SK-N-SH (cell line): Measurements from ENCODE around the gene ADD3. TPM values are rescaled to one million over a fixed set of nuclear protein-coding genes. Genes with fewer than 3 reads are reported as not detected.

Experiments
- CTCF ChIA-PET: fragments of 300-600, 350-600 bp; formaldehyde crosslinking; extraction: SDS; loops from one replicate; lab custom pipeline; 2021; lab: Yijun Ruan, JAX
- POLR2A ChIA-PET: fragments of 350-600 bp; sonication (Branson Sonifier 250); formaldehyde crosslinking; extraction: SDS; loops from one replicate; lab custom pipeline; 2020; ENCODE audit warnings: antibody characterized with exemption, inconsistent platforms; lab: Yijun Ruan, JAX
- DNase-seq: peaks from one replicate; pipeline ENCODE4 v3.0.0; 2012
- H2AFZ ChIP-seq: fragments of 200-600 bp; sonication (generic); 2 replicates; pipeline ENCODE4 v1.8.1; 2016; ENCODE audit warnings: antibody characterized with exemption, mild to moderate bottlenecking, low read depth
- H3F3A ChIP-seq: fragments of 200-600 bp; sonication (generic); replicated peaks from 2 replicates; pipeline ENCODE3; 2016; ENCODE audit warnings: antibody characterized with exemption, mild to moderate bottlenecking; ENCODE audit not compliant: insufficient read depth
- H3K27ac ChIP-seq, 2 experiments: fragments of 200-500 bp in 1 of 2; fragments of 200-600 bp in 1 of 2; sonication (Bioruptor generic) in 1 of 2; sonication (generic), shearing (Covaris generic) in 1 of 2; 2 replicates each; pipeline versions ENCODE4 v1.5.1 to v1.6.1; 2014 to 2016; ENCODE audit warnings: low read depth in 2 of 2, inconsistent platforms in 1 of 2, low read length in 1 of 2, mild to moderate bottlenecking in 1 of 2, mixed read lengths in 1 of 2
- H3K27me3 ChIP-seq: fragments of 200-600 bp; sonication (generic), shearing (Covaris generic); 2 replicates; pipeline ENCODE4 v1.6.1; 2016; ENCODE audit warnings: mixed run types; ENCODE audit not compliant: insufficient read depth
- H3K36me3 ChIP-seq, 2 experiments: fragments of 200-500 bp in 1 of 2; fragments of 200-600 bp in 1 of 2; sonication (Bioruptor generic) in 1 of 2; sonication (generic) in 1 of 2; replicated peaks in 1 of 2; 2 replicates each; pipeline versions ENCODE3 to v1.5.1; 2014 to 2016; ENCODE audit warnings: low read length in 1 of 2, mild to moderate bottlenecking in 1 of 2; ENCODE audit not compliant: insufficient read depth in 2 of 2, control insufficient read depth in 1 of 2
- H3K4me1 ChIP-seq, 2 experiments: fragments of 200-500 bp in 1 of 2; fragments of 200-600 bp in 1 of 2; sonication (Bioruptor generic) in 1 of 2; sonication (generic), shearing (Covaris generic) in 1 of 2; 2 replicates each; pipeline versions ENCODE4 v1.5.1 to v1.6.1; 2014 to 2016; ENCODE audit warnings: low read depth in 1 of 2, low read length in 1 of 2, mixed run types in 1 of 2; ENCODE audit not compliant: insufficient read depth in 2 of 2, control insufficient read depth in 1 of 2
- H3K4me2 ChIP-seq: fragments of 200-600 bp; sonication (generic), shearing (Covaris generic); 2 replicates; pipeline ENCODE4 v1.6.1; 2017; ENCODE audit warnings: mixed run types
- H3K4me3 ChIP-seq, 2 experiments: fragments of 200-500 bp in 1 of 2; fragments of 200-600 bp in 1 of 2; sonication (Bioruptor generic) in 1 of 2; sonication (generic), shearing (Covaris generic) in 1 of 2; 2 replicates each; pipeline versions ENCODE4 v1.5.1 to v1.8.1; 2014 to 2016; ENCODE audit warnings: low read depth in 2 of 2, inconsistent platforms in 1 of 2, low read length in 1 of 2, mild to moderate bottlenecking in 1 of 2, mixed read lengths in 1 of 2, moderate library complexity in 1 of 2
- H3K79me2 ChIP-seq: fragments of 200-600 bp; sonication (generic); 2 replicates; pipeline ENCODE4 v1.8.1; 2017; ENCODE audit warnings: mild to moderate bottlenecking; ENCODE audit not compliant: insufficient read depth
- H3K9ac ChIP-seq: fragments of 200-600 bp; sonication (generic); 2 replicates; pipeline ENCODE4 v1.6.1; 2017; ENCODE audit warnings: mixed run types
- H3K9me2 ChIP-seq: fragments of 200-600 bp; sonication (generic); 2 replicates; pipeline ENCODE4 v1.6.1; 2017; ENCODE audit warnings: mixed run types
- H3K9me3 ChIP-seq: fragments of 200-600 bp; sonication (generic); 2 replicates; pipeline ENCODE4 v1.6.1; 2017; ENCODE audit warnings: mixed run types, mild to moderate bottlenecking, moderate library complexity
- H4K20me1 ChIP-seq: fragments of 200-600 bp; sonication (generic); 2 replicates; pipeline ENCODE4 v1.6.1; 2017; ENCODE audit warnings: mild to moderate bottlenecking, mixed run types; ENCODE audit not compliant: insufficient read depth
- CHD2 ChIP-seq: fragments of 150-350 bp; IDR thresholded peaks from 2 replicates; pipeline ENCODE4 v1.6.1; 2018; ENCODE audit warnings: low read length; ENCODE audit not compliant: partially characterized antibody
- EZH2phosphoT487 ChIP-seq: fragments of 200-600 bp; sonication (generic); IDR thresholded peaks from 2 replicates; pipeline ENCODE4 v1.6.1; 2017; ENCODE audit warnings: low read depth, mixed run types, mild to moderate bottlenecking, antibody characterized with exemption, moderate library complexity, borderline replicate concordance
- FOSL2 ChIP-seq: IDR thresholded peaks from 2 replicates; pipeline ENCODE4 v1.4.0; 2012; ENCODE audit warnings: low read depth, mild to moderate bottlenecking, moderate library complexity, borderline replicate concordance
- FOXJ3 ChIP-seq: sonication (generic); formaldehyde crosslinking; IDR thresholded peaks from 2 replicates; pipeline ENCODE4 v1.5.1; 2020; ENCODE audit warnings: mild to moderate bottlenecking, missing genetic modification reagents
- FOXM1 ChIP-seq: IDR thresholded peaks from 2 replicates; pipeline ENCODE4 v1.4.0; 2012; ENCODE audit warnings: low read depth, mild to moderate bottlenecking
- GABPA ChIP-seq: IDR thresholded peaks from 2 replicates; pipeline ENCODE4 v1.4.0; 2012; ENCODE audit warnings: low read depth, mild to moderate bottlenecking
- GATA2 ChIP-seq: sonication (generic); formaldehyde crosslinking; IDR thresholded peaks from 2 replicates; pipeline ENCODE4 v1.5.0; 2020; ENCODE audit warnings: mild to moderate bottlenecking, missing genetic modification reagents
- JUND ChIP-seq: IDR thresholded peaks from 2 replicates; pipeline ENCODE4 v1.4.0; 2012
- MEF2A ChIP-seq: IDR thresholded peaks from 2 replicates; pipeline ENCODE4 v1.4.0; 2012; ENCODE audit warnings: low read depth, borderline replicate concordance
- NFIC ChIP-seq: IDR thresholded peaks from 2 replicates; pipeline ENCODE4 v1.4.0; 2012; ENCODE audit warnings: borderline replicate concordance
- NRF1 ChIP-seq: IDR thresholded peaks from 2 replicates; pipeline ENCODE4 v1.6.1; 2012; ENCODE audit warnings: low read depth, mild to moderate bottlenecking, low read length
- POLR2AphosphoS5 ChIP-seq: IDR thresholded peaks from 2 replicates; pipeline ENCODE4 v1.6.1; 2012; ENCODE audit warnings: low read depth, low read length
- RAD21 ChIP-seq: IDR thresholded peaks from 2 replicates; pipeline ENCODE4 v1.6.1; 2012; ENCODE audit warnings: mild to moderate bottlenecking, low read length
- RCOR1 ChIP-seq: fragments of 150-350 bp; IDR thresholded peaks from 2 replicates; pipeline ENCODE4 v1.6.1; 2017; ENCODE audit warnings: antibody characterized with exemption, low read length
- REST ChIP-seq: IDR thresholded peaks from 2 replicates; pipeline ENCODE4 v1.6.1; 2012; ENCODE audit warnings: mild to moderate bottlenecking, low read depth, low read length, moderate library complexity
- RFX5 ChIP-seq: IDR thresholded peaks from 2 replicates; pipeline ENCODE4 v1.6.1; 2012; ENCODE audit warnings: mild to moderate bottlenecking, improper control_type of control experiment, low read length
- RXRA ChIP-seq: IDR thresholded peaks from 2 replicates; pipeline ENCODE4 v1.4.0; 2012; ENCODE audit warnings: low read depth, mild to moderate bottlenecking, borderline replicate concordance
- SIN3A ChIP-seq: IDR thresholded peaks from 2 replicates; pipeline ENCODE4 v1.6.1; 2012; ENCODE audit warnings: low read depth, mild to moderate bottlenecking, low read length, moderate library complexity, borderline replicate concordance
- TCF12 ChIP-seq: IDR thresholded peaks from 2 replicates; pipeline ENCODE4 v1.4.0; 2012
- TEAD4 ChIP-seq: IDR thresholded peaks from 2 replicates; pipeline ENCODE4 v1.4.0; 2012; ENCODE audit warnings: mild to moderate bottlenecking, borderline replicate concordance; ENCODE audit not compliant: insufficient read depth
- USF1 ChIP-seq: IDR thresholded peaks from 2 replicates; pipeline ENCODE4 v1.4.0; 2012; ENCODE audit warnings: low read depth, borderline replicate concordance
- YY1 ChIP-seq: IDR thresholded peaks from 2 replicates; pipeline ENCODE4 v1.4.0; 2012; ENCODE audit warnings: low read depth, mild to moderate bottlenecking
- WGBS: methylation state at CpG from one replicate; pipeline ENCODE4 v1.1.6; 2017; ENCODE audit warnings: low lambda C conversion rate; 5-methylcytosine and 5-hydroxymethylcytosine counted together
- polyA plus RNA-seq, 3 experiments: library from polyadenylated mRNA; depleted of rRNA; stranded (reverse); fragments of >200 nt; gene quantifications; 2 replicates each; pipeline ENCODE4 v1.2.3, GENCODE V29; 2012
- TF ChIP-seq, protein P1 (sequence below): IDR thresholded peaks from 2 replicates; pipeline ENCODE4; 2012
- TF ChIP-seq, protein P2 (sequence below): IDR thresholded peaks from 2 replicates; pipeline ENCODE4 v1.4.0; 2012; ENCODE audit warnings: low read depth
- TF ChIP-seq, protein P3 (sequence below): fragments of 150-350 bp; IDR thresholded peaks from 2 replicates; pipeline ENCODE4 v1.6.1; 2016; ENCODE audit warnings: mild to moderate bottlenecking, low read depth, low read length

ADD3 gene
- polyA plus RNA-seq, 1 of the 3 experiments (the other 2 are of a cell fraction), result 27.6 TPM

DNA sequence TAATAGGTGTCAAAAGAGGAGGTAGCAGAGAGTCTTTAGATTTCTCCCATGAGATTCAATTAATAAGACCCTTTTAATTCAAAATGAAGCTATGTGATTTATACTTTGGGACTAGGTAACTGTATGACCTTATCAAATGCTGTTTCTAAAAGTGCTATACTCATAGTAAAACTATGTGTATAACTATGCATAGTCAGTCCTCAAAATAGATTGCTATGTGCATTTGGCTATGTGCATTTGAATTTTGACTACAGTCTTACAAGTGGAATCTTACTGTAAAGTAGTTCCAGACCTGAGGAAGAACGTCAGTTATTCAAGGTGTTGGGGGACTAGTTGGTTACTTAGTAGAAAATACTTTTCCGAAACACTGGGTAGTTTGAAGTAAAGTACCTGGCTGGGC is 36.9 kb downstream of the ADD3 start:
- 92% methylated on average over 2 of the region's 2 CpGs for WGBS
- H3K27me3 ChIP-seq, result no peaks in the 10 kb centered on the region
- ChIA-PET CTCF (interaction anchor here (1.2 to 3.1 kb wide), 3 partner anchors 10 to 161 kb away, joined by 3 to 11 read pairs (median 3); no protein-coding TSS in a partner anchor), POLR2A (no interaction called here)
- no peak overlapping the region for H3K4me2 ChIP-seq
- H3K79me2 ChIP-seq, result peaks cover 47% of the 10 kb centered on the region
- H4K20me1 ChIP-seq, result no peaks in the 10 kb centered on the region
- TF ChIP-seq RCOR1, result no peak
- no peak for TF ChIP-seq TEAD4
- no peak for TF ChIP-seq NRF1
- TF ChIP-seq GATA2 (CRISPR knock-in tag), result no peak
- no peak for TF ChIP-seq JUND
- TF ChIP-seq, protein P1, sequence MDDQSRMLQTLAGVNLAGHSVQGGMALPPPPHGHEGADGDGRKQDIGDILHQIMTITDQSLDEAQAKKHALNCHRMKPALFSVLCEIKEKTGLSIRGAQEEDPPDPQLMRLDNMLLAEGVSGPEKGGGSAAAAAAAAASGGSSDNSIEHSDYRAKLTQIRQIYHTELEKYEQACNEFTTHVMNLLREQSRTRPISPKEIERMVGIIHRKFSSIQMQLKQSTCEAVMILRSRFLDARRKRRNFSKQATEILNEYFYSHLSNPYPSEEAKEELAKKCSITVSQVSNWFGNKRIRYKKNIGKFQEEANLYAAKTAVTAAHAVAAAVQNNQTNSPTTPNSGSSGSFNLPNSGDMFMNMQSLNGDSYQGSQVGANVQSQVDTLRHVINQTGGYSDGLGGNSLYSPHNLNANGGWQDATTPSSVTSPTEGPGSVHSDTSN, result no peak
- TF ChIP-seq RAD21, result no peak
- TF ChIP-seq YY1, result no peak
- no peak for TF ChIP-seq TCF12
- TF ChIP-seq, protein P2, sequence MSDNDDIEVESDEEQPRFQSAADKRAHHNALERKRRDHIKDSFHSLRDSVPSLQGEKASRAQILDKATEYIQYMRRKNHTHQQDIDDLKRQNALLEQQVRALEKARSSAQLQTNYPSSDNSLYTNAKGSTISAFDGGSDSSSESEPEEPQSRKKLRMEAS, result no peak
- TF ChIP-seq NFIC, result no peak
- no peak for TF ChIP-seq FOXM1
- TF ChIP-seq FOSL2, result no peak
- TF ChIP-seq USF1, result no peak
- no peak for TF ChIP-seq RFX5
- no peak for TF ChIP-seq MEF2A
- H2AFZ ChIP-seq, result no peak overlapping the region
- no peak overlapping the region for H3K4me3 ChIP-seq
- H3K36me3 ChIP-seq, result peaks cover 0 to 14% of the 10 kb centered on the region in 2 experiments
- H3K27ac ChIP-seq, result no peak overlapping the region
- H3K4me1 ChIP-seq, result peaks cover 3% of the 10 kb centered on the region in 2 experiments; a peak in 2 of 4 replicates
- DNase-seq, result no peak
- H3F3A ChIP-seq, result peaks cover 7% of the 10 kb centered on the region
- no peaks in the 10 kb centered on the region for H3K9me3 ChIP-seq
- H3K9me2 ChIP-seq, result no peaks in the 10 kb centered on the region
- H3K9ac ChIP-seq, result no peak overlapping the region

DNA sequence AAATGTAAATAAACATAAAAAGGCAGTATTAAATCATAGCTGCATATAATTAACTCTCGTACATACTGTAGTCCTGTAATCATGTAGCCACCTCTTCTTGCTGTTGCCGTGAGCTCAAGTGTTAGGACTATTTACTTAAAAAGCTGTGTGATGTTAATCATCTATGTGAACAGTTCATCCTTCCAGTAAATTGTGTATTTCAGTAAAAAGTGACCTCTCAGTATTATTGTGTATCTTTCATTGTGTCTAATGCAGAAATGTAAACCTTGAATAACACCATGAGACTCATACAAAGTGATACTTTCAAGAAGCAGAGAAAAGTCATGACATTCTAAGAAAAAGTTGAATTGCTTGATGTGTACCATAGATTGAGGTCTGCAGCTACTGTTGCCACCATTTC is 38.0 kb downstream of the ADD3 start:
- H3K79me2 ChIP-seq, result peaks cover 52% of the 10 kb centered on the region
- peaks cover 0 to 14% of the 10 kb centered on the region in 2 experiments for H3K36me3 ChIP-seq
- H3K4me1 ChIP-seq, result peaks cover 0 to 3% of the 10 kb centered on the region in 2 experiments; a peak in 2 of 4 replicates
- no peaks in the 10 kb centered on the region for H3K9me3 ChIP-seq
- no peak for DNase-seq
- H3K9me2 ChIP-seq, result no peaks in the 10 kb centered on the region
- no peaks in the 10 kb centered on the region for H4K20me1 ChIP-seq
- H3K9ac ChIP-seq, result no peak overlapping the region
- H3F3A ChIP-seq, result peaks cover 7% of the 10 kb centered on the region
- no peak overlapping the region for H2AFZ ChIP-seq
- POLR2A ChIA-PET, result no interaction called here
- H3K4me3 ChIP-seq, result no peak overlapping the region
- H3K4me2 ChIP-seq, result no peak overlapping the region
- CTCF ChIA-PET, result interaction anchor here (0.7 to 1.3 kb wide), 3 partner anchors 11 to 193 kb away, joined by 3 to 4 read pairs (median 3); no protein-coding TSS in a partner anchor
- WGBS, result 85% methylated on average over 2 of the region's 2 CpGs
- no peak overlapping the region; a peak in 1 of 4 replicates for H3K27ac ChIP-seq
- no peaks in the 10 kb centered on the region for H3K27me3 ChIP-seq
- TF ChIP-seq RFX5, result no peak
- TF ChIP-seq EZH2phosphoT487, result no peak
- no peak for TF ChIP-seq GABPA
- TF ChIP-seq REST, result no peak
- TF ChIP-seq POLR2AphosphoS5, result no peak
- no peak for TF ChIP-seq FOXJ3
- no peak for TF ChIP-seq SIN3A
- no peak for TF ChIP-seq MEF2A
- no peak for TF ChIP-seq JUND
- TF ChIP-seq RXRA, result no peak
- TF ChIP-seq CHD2, result no peak
- TF ChIP-seq, protein P3, sequence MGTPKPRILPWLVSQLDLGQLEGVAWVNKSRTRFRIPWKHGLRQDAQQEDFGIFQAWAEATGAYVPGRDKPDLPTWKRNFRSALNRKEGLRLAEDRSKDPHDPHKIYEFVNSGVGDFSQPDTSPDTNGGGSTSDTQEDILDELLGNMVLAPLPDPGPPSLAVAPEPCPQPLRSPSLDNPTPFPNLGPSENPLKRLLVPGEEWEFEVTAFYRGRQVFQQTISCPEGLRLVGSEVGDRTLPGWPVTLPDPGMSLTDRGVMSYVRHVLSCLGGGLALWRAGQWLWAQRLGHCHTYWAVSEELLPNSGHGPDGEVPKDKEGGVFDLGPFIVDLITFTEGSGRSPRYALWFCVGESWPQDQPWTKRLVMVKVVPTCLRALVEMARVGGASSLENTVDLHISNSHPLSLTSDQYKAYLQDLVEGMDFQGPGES, result no peak
